HTR-8/SVneo (cell line): ENCODE results near the gene ETS1.

ENCODE experiments used
- DNase-seq: peaks from one replicate; pipeline ENCODE4 v3.0.0; 2011; ENCODE audit warnings: low spot score, mixed read lengths; ENCODE audit not compliant: insufficient read length
- FAIRE-seq: peaks from 2 replicates; lab custom pipeline; 2011; peaks lifted over from hg19 to GRCh38; lab: Jason Lieb, UNC

Gene ETS1

DNA sequence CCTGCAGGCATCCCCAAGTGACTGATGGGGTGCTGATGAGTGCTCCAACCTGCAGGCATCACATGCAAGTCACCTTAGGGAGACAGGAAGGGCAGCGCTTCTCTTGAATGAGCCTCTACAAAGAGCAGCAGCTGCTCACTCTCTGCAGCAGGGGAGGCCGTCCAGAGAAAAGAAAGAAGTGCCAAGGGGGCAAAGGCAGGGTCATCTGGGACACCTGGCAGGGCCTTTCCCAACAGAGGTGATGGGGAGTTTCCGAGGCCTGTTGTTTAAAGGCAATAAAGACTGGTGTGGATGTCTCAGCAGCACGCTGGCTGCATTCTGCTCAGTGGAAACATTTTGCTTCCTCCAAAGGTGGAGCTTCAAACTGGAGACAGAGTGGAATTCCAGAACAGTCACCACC lies 113.7 kb downstream of the ETS1 start:
- FAIRE-seq, result no peak

DNA sequence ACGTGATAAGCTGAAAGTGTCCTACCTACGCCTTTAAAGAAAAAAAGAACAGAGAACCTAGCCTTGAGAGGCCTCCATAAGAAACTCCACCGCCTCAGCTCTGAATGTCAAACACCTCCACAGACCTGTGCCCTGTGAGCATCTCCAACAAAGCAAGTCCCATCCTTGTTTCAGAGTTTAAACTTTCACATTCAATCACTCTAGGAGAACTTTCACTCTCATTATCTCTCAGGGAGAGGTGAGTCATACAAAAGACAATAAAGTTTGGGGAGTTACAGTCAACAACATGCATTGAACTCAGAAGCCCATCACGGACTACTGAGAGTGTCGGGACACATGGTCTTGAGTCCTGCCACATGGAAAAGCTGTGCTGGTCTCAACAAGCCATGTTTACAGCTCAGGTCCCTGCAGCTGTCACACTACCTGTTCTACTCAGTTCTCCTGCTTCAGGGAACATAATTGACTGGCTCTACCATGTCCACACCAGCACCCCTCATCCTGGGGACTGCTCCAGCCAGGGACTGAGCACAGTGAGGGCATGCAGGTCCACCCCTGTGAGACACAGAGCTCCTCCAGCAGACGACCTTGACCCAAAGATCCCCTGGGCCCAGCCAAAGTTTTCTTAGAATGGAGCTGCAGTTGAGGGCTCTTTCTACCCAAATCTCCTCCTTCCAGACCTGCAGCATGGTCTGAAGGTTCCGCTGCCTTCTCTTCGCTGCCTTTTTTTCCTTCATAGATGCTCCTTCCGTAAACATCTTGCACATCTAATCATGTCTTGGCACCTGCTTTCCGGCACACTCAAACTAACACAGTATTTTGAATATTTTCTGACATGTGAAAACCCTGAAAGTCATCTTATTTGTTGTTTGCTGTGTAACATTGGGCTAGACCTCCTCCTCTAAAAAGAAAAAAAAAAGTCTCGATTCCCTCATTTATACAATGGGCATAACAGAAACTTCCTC lies 114.9 kb downstream of the ETS1 start:
- peak; percentile 12 for DNase-seq
- peak; percentile 26 for FAIRE-seq

More for the DNA sequence above, 113.7 kb downstream of the ETS1 start:
- no peak for DNase-seq

DNA sequence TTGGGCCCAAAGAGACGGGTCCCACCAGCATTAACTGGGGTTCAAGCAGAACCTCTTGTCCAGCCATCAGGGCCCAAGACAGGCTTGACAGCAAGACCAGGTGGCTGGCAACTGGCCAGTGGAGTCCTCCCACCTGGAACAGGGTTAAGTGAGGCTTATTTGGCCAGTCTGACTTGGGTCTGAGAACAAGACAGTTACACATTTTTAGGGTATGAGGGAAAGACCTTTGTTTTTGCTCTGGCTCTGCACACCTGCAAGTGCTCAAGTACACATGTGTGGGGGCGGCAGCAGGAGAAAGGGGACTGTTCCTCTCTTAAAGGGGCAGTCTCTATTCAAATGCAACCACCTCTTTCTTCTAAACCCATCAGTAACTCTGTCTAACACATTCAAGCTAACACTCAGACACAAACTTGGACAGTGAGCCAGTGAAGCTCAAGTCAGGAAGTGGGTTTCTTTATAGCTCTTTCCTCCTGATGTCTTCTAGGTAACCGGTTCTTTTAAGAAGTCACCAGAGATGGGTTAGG lies 116.2 kb downstream of the ETS1 start:
- FAIRE-seq, result no peak
- no peak for DNase-seq

DNA sequence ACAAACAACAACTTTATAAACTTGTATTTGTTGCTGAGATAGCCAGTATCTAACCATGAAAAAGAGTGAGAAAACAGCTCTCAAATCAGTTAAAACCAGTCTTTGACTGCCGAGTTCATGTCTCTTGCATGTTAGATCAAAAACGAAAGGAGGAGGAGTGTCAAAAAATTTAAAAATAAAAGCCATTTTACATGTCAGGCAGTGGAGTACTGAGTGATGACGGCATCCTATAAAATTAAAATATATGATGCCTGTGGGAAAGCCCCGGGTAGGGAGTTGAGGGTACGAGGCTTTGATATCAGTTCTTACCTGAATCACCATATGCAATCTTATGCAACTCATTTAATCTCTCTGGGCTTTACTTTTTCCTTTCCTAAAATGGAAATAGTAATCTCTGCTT lies 117.3 kb downstream of the ETS1 start:
- no peak for DNase-seq
- no peak for FAIRE-seq

DNA sequence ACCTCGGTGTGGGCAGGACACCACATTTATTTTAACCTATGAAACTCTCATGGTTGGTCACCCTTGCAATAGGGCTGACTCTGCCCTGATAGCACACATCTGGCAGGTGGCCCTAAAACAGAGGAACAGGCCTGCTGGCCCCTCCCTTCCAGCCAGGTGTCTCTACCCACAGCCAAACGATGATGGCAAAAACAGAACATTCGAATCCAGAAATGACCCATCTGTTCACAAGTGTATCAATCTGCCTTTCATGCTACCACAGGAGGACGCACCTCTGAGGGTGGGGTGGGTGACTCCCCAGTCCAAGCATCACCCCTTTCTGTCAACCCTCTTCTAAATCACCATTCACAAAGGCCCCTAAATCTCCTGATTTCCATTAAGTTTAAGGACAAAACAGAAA lies 118.1 kb downstream of the ETS1 start:
- FAIRE-seq (no peak), DNase-seq (no peak)

DNA sequence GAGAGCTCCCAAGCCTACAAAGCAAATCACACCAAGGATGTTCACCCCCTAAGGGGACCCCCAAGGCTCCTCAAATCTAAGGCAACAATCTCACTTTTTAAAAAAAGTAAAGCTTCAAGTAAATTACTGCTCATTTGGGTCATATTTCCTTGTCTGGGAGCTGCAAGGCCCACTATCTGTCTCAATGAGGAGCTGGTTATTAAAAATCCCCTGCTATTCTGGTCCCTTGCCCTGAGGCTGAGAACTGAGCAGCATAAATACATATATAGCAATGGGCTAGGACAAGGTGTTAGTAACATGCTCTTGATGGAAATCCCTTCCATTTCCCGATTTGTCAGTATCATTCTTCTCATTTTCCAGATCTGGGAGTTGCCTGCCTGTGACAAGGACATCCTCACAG lies 119.2 kb downstream of the ETS1 start:
- no peak for FAIRE-seq
- DNase-seq, result no peak

DNA sequence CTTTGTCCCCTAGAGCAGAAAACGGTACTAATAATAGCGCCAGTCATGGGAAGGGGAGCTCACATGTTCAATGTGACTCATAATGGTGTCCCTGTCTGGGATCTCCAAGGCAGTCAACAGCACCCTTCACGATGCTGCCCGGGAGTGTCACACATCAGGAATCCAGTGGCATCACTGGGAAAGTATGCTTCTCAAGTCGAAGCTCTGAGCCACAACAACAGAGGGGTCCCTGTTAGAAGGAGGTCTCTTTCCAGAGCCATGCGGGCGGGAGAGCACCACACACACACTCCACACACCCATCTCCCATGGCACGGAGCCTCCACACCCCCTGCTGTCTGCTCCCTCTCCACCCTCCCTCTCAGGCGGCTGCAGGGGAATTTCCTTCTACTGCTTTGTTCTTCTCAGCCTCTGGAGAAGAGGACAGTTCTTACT lies 119.7 kb downstream of the ETS1 start:
- FAIRE-seq (peak; percentile 31), DNase-seq (peak; percentile 73)

DNA sequence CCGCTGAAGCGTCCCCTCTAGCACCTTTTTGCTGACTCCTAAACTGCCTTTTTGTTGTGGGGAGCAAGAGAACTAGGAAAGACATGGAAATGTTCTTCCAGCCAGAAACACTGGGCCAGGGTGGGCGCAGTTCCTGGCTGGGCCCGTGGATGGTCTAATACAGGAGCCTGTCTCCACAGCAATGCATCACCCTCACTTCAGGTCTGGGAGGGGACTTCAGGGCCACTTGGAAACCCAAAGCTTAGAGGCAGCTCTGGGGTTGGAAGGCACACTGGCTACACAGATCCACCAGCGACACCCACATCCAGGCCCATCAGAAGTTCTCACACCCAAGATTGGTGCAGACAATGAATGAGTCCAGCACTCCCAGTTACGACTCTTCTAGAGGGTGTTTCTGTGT lies 120.3 kb downstream of the ETS1 start:
- FAIRE-seq (no peak), DNase-seq (no peak)

DNA sequence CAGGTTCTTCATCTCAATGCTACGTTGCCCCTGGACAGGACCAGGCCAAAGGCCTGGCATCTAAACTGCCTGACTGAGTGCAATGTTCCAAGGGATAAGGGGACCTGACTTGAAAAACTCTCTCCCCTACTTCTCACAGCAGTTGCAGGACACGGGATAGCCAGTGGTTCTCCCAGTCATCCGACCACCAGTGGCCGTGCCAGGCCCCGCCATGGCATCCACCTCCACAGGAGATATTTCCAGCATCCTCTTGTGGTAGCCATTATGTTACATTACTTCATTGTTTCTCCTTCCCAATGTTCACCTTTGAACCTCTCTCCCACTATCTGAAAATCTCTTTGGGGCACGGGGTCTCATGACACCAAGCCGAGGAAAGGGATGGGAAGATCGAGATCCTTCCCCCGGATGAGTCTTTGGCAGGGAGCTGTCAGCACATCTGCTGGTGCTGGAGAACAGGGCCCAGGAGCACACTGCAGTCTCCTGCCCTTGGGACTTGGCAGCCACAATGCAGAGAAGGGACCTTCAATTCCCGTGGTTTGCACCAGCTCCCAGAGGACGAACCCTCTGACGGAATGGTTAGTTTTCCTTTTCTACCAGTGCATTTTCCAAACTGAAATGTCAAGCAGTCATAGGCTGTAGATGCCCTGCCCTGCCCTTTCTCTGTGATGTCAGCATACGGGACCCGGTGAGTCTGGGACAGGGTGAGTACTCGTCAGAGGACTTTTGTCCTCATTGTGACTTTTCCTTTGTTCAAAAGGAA lies 121.2 kb downstream of the ETS1 start:
- FAIRE-seq, result no peak
- DNase-seq, result no peak

DNA sequence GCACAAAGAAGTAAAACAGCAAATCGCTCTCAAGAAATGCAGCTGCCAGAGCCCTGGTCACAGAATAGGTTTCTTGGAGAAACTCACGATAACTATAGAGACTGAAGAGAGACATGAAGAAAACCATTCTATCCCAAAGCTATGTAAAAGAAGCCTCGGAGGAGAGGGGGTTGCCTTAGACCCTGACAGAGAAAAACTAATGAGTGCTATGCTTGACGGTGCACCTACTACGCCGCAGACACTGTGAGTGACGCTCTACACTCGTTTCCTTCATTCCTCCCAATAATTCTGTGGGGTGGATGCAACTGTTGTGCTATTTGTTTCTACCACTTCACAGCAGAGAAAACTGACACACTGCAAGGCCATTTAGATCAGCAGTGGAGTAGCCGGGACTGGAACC lies 121.8 kb downstream of the ETS1 start:
- no peak for FAIRE-seq
- DNase-seq, result no peak

DNA sequence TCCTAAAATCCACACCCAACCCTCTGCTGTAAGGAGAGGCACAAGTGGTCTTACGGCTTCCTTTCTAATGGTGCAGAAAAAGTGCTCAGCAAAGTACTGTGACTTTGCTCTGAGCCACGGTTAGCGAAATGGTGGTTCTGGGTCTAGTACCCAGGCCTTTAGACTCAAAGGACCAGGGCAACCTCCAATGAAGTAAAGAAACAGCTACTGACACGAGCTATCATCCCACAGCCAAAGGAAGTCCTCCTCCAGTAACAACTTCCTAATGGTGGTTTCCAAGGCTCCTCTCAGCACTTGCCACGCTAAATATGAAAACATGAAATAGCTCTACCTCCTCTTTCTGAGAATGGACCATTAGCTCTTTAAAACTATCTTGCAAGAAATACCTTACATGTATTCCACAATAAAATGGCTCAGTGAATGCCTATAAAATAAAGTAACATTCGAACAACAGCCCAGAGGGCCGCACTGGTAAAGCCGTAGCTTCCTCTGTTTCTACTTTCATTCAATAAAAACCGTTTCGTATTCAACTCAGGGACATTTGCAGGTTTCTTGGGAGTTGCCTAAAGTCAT lies 122.4 kb downstream of the ETS1 start:
- no peak for DNase-seq
- no peak for FAIRE-seq

DNA sequence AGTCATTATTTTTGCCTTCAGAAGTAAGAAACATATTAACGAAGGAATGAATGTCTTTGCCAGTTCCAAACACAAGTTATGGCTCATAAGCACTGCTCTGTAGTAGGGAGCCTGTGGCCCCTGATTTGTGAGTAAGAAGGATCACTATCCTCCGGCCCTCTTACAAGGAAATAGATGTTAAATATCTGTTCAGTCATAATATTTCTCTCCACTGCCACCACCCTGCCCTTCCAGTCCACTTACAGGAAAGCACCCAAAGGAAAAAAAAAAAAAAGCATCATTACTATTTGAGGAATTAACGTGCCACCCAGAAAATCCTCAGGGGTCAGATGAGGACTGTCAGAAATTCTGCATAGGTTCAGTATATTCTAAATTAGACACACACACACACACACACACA lies 123.4 kb downstream of the ETS1 start:
- FAIRE-seq (no peak), DNase-seq (no peak)

DNA sequence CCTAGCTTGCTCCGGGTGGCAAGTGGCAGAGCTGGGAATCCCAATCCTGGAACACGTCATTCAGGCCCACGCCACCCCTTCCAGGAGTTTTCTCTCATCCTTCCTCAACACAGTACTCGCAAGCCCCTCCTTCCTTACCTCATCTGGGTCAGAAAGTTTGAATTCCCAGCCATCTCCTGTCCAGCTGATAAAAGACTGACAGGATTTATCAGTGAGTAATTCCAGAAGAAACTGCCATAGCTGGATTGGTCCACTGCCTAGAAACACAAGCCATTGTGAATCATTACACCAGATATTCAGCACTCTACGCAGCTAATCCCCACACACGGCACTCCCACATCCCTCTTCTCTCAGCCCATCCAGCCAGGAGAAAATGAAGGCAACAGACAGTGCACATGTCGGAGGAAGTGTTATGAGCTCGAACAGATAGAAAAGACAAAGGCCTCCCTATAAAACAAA lies 124.0 kb downstream of the ETS1 start:
- DNase-seq (no peak), FAIRE-seq (no peak)

DNA sequence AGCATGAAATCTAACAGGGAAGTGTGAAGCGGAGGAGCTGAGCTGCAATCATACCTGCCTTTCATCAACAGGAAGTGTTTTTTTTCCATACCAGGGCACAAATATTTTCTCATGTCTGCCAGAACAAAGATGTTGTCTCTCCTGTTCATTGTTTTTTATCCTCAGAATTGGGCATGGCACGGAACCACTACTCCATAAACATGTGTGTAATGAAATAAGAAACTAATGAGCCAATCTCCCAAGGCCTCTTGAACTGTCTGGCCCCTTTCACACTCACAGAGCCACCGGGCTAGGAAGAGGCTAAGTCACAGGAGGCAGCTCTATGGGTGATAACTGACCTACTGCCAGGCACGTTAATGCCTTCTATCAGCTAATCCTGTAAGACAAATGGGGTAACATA lies 124.4 kb downstream of the ETS1 start:
- DNase-seq (no peak), FAIRE-seq (no peak)

DNA sequence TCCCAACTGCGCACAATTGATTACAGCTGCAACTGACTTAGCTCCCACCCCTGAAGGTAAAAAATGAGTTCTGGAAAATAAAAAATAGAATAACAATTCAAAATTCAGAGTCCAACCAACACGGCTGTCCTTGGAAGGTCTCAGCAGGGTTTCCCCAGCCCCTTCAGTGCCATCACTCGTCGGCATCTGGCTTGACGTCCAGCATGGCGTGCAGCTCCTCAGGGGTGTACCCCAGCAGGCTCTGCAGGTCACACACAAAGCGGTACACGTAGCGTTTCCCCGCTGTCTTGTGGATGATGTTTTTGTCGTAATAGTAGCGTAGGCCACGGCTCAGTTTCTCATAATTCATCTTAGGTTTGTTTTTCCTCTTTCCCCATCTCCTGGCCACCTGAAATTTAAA lies 125.2 kb downstream of the ETS1 start:
- FAIRE-seq (no peak), DNase-seq (no peak)

DNA sequence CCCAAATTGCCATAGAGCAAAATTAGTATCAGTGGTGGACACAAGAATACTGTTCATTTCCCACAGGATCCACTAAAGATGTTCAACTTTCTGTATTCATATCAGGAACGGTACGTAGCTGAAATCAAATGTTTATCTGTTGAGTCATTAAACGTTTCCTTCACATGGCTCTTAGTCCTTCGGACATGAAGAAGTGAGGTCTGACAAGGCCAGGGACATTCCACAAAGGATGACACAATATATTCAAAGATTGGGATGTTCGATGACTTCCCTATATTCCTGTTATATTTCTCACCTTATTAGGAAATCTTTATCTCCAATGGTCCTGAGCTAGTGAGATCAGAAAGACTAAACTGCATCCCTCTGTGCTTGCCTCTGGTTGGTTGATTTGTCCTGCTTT lies 129.0 kb downstream of the ETS1 start:
- FAIRE-seq (no peak), DNase-seq (peak; percentile 38)

DNA sequence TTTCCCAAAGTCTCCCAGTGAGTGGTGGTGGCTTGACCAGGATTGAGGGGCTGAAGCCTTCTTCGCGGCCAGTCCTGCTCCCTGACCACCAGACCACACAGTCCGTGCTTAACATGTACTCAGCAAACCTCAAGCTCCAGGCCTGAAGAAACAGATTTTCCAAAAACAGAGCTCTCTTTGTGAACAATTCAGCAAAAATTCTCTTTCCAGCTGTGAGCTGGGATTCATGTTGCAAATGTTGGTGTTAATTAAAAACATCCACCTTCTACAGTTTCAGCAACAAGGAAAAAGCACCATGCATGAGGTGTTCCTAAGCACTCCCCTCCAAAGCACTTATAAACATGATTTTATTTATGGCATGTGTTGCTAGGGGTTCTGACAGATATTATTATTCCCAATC lies 129.5 kb downstream of the ETS1 start:
- no peak for FAIRE-seq
- no peak for DNase-seq

DNA sequence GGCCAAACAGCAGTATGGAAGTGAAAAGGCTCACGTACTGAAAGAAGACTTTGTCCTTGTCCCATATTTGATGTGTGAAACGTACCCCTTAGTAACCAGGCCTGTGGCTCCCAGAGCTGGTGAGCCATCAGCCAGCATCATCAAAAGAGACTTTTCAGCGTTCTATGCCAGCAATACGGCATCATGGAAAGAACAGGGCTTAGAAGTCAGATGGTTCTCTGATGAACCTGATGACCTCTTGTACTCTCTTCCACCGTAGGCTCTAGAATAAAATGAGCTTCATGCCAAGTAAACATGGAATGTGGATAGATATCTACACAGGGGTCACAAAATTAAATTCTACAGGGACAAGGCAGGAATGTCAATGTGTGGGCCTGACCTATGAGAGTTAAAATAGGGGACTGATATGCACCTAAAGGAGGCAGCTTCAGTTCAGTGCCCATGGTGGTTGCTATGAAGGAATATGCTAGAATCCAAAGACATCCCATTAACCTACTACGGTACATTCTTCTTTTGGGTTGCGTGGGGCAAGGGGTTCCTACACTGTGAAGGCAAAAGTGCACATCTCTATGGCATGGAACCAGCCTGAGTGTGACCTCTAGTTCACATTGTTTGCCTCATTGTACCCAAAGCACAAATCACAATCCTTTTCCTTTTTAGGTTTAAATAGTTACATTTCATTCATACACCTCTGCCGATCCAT lies 130.6 kb downstream of the ETS1 start:
- no peak for DNase-seq
- FAIRE-seq, result no peak

DNA sequence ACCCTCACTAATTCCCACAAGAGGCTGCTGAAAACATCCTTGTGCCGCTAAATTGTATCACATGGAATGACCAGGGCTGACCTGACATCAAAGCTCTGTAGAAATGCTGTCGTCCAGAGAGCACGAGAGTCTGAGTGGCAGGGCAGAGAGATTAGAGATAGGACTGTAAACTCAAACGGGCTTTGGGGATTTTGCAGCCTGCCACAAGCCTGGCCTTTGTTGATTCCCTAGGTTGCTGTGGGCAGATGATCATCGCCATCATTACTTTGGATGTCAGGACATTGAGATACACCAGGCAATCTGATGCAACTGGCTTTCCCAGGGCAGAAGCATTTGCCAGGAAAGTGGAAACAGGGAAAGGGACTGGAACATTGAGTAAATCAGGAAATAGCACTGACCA lies 131.6 kb downstream of the ETS1 start:
- DNase-seq (no peak), FAIRE-seq (no peak)
